Measurements from ENCODE around the gene TMEM236.

Gene TMEM236

GRCh38 chr10:17847585-17848296 is 95.7 kb downstream of the TMEM236 start:
- H3K4me3 Mint-ChIP-seq: no peak overlapping the region
- H3K9me3 Mint-ChIP-seq: no peaks in the 10 kb centered on the region
- peaks cover 2% of the 10 kb centered on the region for H3K4me1 Mint-ChIP-seq (ENCODE audit: low read depth)
- H3K36me3 Mint-ChIP-seq (ENCODE audit: low read depth): no peaks in the 10 kb centered on the region
- no peaks in the 10 kb centered on the region for H3K27me3 Mint-ChIP-seq (ENCODE audit: low read depth)
- no peak overlapping the region for H3K27ac Mint-ChIP-seq

GRCh38 chr10:17848646-17849045 is 96.6 kb downstream of the TMEM236 start:
- Mint-ChIP-seq H3K27ac (no peak overlapping the region), H3K4me1 (ENCODE audit: low read depth) (peaks cover 2% of the 10 kb centered on the region), H3K4me3 (no peak overlapping the region), H3K9me3 (no peaks in the 10 kb centered on the region), H3K27me3 (ENCODE audit: low read depth) (no peaks in the 10 kb centered on the region), H3K36me3 (ENCODE audit: low read depth) (no peaks in the 10 kb centered on the region)

Measured in T-helper 1 cell treated with Interleukin-12 subunit alpha and Interleukin-12 subunit beta and Interleukin-4 antibody, amounts not matched to agents 30 μg/mL and 1 μg/mL, for 36 hours (primary cell).